Epithelial cell of esophagus (primary cell): ENCODE measurements around the gene DUS3L.

ENCODE experiments used
- DNase-seq: peaks from one replicate; pipeline ENCODE4 v3.0.0; 2010; ENCODE audit warnings: low read depth
- H3K4me3 ChIP-seq: 2 replicates; pipeline ENCODE4 v1.5.1; 2011; ENCODE audit warnings: mild to moderate bottlenecking, low read length, control low read depth
- TF ChIP-seq, protein P1 (sequence below): IDR thresholded peaks from 2 replicates; pipeline ENCODE4 v1.5.1; 2011; ENCODE audit warnings: low read depth, mild to moderate bottlenecking, low read length, control low read depth, inconsistent platforms; ENCODE audit not compliant: insufficient read depth; ENCODE audit errors: missing control alignments

Gene DUS3L

DNA sequence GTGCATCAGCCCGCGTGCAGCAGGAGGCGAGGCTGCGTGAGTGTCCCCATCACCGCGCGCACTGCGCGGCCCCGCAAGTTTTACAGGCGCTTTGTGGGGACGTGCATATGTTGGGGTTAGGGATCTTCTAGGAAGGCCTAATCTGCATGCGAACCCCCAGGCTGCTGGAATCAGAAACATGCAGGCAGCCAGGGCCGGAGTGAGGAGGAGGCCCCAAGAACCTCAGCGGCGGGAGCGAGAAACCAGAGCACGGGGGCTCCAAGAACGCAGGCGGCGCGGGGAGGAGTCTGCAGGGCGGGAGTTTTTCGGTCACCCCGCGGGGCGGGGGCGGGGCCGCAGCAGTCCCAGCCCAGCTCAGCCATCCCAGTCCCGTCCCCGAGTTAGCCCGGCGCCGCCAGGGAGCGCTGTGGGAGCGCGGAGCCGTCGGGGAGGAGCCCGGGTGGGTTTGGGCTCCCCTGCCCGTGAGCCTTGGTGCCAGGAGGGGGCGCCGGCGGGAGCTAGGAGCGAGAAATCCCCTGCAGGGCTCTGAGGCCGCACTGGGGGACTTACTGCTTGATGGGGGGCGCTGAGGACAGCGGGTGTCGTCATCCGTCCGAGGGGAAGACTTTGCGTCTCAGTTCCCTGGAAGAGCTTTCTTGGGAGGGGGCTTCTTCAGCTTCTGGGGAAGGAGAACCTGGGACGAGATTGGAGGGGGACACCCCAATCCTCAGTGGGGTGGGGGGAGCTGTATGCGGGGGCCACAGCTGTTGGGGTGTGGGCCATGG is 13.0 kb upstream of the DUS3L start:
- DNase-seq: peak; percentile 86
- H3K4me3 ChIP-seq: peak overlapping the region; percentile 30
- TF ChIP-seq, protein P1, sequence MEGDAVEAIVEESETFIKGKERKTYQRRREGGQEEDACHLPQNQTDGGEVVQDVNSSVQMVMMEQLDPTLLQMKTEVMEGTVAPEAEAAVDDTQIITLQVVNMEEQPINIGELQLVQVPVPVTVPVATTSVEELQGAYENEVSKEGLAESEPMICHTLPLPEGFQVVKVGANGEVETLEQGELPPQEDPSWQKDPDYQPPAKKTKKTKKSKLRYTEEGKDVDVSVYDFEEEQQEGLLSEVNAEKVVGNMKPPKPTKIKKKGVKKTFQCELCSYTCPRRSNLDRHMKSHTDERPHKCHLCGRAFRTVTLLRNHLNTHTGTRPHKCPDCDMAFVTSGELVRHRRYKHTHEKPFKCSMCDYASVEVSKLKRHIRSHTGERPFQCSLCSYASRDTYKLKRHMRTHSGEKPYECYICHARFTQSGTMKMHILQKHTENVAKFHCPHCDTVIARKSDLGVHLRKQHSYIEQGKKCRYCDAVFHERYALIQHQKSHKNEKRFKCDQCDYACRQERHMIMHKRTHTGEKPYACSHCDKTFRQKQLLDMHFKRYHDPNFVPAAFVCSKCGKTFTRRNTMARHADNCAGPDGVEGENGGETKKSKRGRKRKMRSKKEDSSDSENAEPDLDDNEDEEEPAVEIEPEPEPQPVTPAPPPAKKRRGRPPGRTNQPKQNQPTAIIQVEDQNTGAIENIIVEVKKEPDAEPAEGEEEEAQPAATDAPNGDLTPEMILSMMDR: peak; percentile 59

DNA sequence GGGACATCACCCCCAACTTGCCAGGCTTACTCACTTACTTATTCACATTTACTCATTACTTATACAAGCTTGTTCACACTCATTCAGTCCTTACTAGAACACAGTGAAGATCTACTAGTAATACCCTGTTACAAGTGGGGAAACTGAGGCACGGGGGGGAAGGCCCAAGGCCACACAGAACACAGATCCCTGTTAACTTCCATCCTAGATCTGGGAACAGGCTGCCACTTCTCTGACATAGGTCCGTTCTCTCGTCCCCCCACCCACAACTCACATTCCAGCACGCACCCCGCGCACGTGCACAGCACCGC is 12.4 kb upstream of the DUS3L start:
- TF ChIP-seq, protein P1: no peak
- peak overlapping the region; percentile 30 for H3K4me3 ChIP-seq
- DNase-seq: no peak

DNA sequence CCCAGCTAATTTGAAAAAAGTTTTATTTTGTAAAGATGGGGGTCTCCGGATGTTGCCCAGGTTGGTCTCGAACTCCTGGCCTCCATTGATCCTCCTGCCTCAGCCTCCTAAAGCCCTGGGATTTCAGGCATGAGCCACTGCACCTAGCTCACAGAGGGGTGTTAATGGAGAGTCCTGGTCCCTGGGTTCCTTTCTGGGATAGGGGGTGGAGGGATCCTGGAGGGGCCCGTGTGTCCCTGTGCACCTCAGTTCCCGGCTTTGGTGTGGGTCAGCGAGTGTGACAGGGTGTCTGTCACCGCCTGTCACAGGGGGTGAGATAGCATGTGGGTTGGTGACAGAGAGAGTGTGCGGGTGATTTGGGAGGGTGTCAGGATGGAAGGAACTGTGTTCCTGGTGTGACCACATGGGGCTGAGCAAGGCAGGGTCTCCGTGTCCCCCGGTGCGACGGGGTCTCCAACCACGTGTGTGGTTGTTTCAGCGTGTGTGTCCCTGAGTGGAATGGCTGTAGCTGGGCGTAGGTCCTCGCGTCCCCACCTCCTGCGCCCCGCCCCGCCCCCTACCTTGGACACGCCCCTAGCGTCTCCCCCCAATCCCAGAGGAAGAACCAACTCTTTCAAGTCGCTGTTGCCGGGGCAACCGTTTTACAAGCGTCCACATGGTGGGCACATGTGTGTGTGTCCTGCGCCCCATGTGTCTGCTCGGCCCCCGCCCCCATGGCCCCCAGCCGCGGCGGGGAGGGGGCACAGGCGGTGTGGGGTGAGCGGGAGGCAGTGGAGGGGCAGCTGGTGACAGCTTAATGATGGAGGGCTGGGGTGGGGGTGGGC is 11.0 kb upstream of the DUS3L start:
- TF ChIP-seq, protein P1: no peak
- DNase-seq: no peak
- H3K4me3 ChIP-seq: no peak overlapping the region

DNA sequence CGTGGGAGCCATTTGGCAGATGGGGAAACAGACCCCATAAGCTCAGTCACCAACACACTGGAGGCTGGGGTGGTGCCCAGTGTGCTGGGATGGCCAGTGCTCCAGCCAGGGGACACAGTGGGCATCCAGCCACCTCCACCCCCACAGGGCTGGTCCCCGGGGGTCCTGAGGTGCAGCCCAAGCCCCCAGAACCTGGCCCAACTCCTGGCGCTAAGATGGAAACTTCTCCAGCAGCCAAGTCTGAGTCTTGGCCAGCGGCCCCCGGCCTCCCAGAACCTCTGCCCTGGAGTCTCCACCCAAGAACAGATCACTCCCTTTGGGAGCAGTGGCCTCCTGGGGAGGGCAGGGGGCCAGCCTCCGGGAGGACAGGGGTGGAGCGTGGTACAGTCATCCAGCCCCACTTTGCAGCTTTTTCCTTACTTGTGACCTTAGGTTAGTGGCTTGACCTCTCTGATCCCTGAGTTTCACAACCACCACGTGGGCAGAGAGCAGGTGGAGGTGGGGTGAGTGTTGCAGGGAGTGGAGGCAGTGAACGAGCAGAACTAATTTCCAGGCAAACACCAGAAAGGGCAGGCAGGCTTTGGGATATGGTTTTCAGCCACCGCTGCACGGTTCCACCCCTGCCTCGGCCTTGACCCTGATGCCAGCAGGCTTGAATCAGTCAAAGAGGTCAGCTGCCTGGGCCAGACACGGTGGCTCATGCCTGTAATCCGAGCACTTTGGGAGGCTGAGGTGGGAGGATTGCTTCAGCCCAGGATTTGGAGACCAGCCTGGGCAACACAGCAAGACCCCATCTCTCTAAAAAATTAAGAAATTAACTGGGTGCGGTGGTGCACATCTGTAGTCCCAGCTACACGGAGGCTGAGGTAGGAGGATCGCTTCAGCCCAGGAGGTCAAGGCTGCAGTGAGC is 9.7 kb upstream of the DUS3L start:
- no peak overlapping the region for H3K4me3 ChIP-seq

DNA sequence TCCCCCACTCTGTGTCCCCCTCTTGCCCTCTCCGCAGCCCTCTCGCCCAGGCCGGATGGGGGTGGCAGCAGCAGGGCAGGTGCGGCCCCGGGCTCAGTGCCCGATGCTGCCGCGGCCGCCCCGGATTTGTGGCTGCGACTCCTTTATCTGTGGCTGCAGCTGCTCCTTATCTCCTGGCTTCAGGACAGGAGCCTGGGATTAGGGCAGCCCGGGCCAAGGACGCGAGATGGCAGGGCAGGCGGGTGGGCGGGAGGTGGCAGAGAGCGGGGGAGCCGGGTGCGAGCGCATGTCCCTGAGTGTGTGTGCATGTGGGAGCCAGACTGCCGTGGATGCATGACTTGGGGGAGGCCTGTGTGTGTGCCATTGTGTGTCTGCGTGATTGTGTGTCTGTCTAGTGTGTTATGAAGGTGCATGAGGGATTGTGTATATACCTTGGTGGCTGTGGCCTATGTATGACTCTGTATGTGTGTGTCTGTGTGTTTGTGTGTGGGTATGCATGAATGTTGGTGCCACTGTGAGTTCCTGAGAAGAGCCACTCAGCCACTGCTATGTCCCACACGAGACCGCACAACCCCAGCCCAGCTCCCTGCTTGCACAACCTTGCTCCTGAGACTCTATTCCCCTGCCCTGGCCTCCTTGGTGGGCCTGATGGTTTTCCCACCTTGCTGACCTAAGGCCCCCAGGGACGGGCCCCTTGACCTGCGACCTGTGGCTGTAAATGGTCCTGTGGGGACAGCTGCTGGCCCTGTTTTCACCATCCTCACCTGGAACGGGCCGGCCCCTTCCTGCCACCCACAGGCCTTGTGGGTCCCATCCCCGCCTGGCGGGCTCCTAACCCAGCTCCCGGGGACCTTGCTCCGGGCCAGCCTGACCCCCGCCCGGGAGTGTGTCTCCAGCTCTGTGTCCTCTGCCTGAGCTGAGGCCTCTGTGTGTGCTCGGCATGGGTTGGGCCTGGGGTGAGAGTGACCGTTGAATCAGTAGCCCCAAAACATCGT is 8.6 kb upstream of the DUS3L start:
- no peak overlapping the region for H3K4me3 ChIP-seq
- DNase-seq: no peak
- TF ChIP-seq, protein P1: no peak

More for the DNA sequence above, 9.7 kb upstream of the DUS3L start:
- TF ChIP-seq, protein P1: no peak
- no peak for DNase-seq

DNA sequence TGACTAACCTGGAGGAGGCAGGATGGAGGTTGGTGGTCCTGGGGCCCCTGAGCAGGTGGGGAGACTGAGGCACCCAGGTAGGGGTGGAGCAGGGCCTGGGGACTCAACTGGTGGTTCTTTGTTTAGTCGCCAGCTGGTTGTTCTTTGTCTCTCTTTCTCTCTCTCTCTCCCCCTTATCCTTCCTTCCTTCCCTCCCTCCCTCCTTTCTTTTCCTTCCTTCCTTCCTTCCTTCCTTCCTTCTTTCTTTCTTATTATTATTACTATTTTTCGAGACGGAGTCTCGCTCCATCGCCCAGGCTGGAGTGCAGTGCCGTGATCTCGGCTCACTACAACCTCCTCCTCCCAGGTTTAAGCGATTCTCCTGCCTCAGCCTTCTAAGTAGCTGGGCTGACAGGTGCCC is 7.3 kb upstream of the DUS3L start:
- TF ChIP-seq, protein P1: no peak
- no peak for DNase-seq
- H3K4me3 ChIP-seq: no peak overlapping the region
